HepG2 (cell line): ENCODE data around the gene APOC4. TPM values are rescaled to one million over a fixed set of nuclear protein-coding genes. Genes with fewer than 3 reads are reported as not detected.
A peak's percentile ranks its signal among the peaks of the same experiment; 100 is the strongest.

ENCODE experiments used
- ASH2L ChIP-seq: fragments of 300-600, 200-600 bp; sonication (generic); IDR thresholded peaks from 2 replicates; pipeline ENCODE4 v1.7.0; 2017; ENCODE audit warnings: low read depth, mild to moderate bottlenecking, moderate library complexity, mixed read lengths, low read length; ENCODE audit not compliant: insufficient read length
- CBX2 ChIP-seq, 2 experiments: fragments of 200-600 bp in 1 of 2; sonication (generic); formaldehyde crosslinking in 1 of 2; IDR thresholded peaks; 2 replicates each; pipeline versions ENCODE4 v1.7.0 to v1.8.1; 2018 to 2022; ENCODE audit warnings: low read depth in 2 of 2, low read length in 1 of 2, mild to moderate bottlenecking in 1 of 2, missing genetic modification reagents in 1 of 2
- DZIP1 ChIP-seq: sonication (generic); formaldehyde crosslinking; IDR thresholded peaks from 2 replicates; pipeline ENCODE4 v1.5.0; 2020; ENCODE audit warnings: mild to moderate bottlenecking, missing genetic modification reagents
- EP300 ChIP-seq, 3 experiments: sonication (generic) in 1 of 3; formaldehyde crosslinking in 1 of 3; IDR thresholded peaks; 2 replicates each; pipeline versions ENCODE4 v1.5.1 to v1.6.1; 2011 to 2020; ENCODE audit warnings: low read depth in 2 of 3, low read length in 2 of 3, borderline replicate concordance in 1 of 3, improper control_type of control experiment in 1 of 3, mild to moderate bottlenecking in 1 of 3, missing genetic modification reagents in 1 of 3, moderate library complexity in 1 of 3
- FUBP1 ChIP-seq: sonication (generic); formaldehyde crosslinking; IDR thresholded peaks from 2 replicates; pipeline ENCODE4 v1.5.1; 2020; ENCODE audit warnings: missing genetic modification reagents, mild to moderate bottlenecking, borderline replicate concordance
- GTF2F1 ChIP-seq: fragments of 150-350 bp; IDR thresholded peaks from 2 replicates; pipeline ENCODE4 v1.6.1; 2014; ENCODE audit warnings: low read length
- GTF3A ChIP-seq: sonication (generic); formaldehyde crosslinking; conservative IDR thresholded peaks from 2 replicates; pipeline ENCODE4 v1.4.0; 2020; ENCODE audit warnings: mild to moderate bottlenecking, missing genetic modification reagents
- MEIS2 ChIP-seq: sonication (generic); formaldehyde crosslinking; IDR thresholded peaks from 2 replicates; pipeline ENCODE4 v1.9.0; 2021; ENCODE audit warnings: mild to moderate bottlenecking, missing genetic modification reagents
- REPIN1 ChIP-seq: sonication (generic); formaldehyde crosslinking; IDR thresholded peaks from 2 replicates; pipeline ENCODE4 v1.8.0; 2022; ENCODE audit warnings: missing genetic modification reagents, low read depth, mild to moderate bottlenecking, borderline replicate concordance
- SAP130 ChIP-seq: IDR thresholded peaks from 2 replicates; pipeline ENCODE4 v1.6.1; 2016; ENCODE audit warnings: low read depth
- SETDB1 ChIP-seq: sonication (generic); formaldehyde crosslinking; IDR thresholded peaks from 2 replicates; pipeline ENCODE4 v1.5.1; 2020; ENCODE audit warnings: missing genetic modification reagents, mild to moderate bottlenecking, borderline replicate concordance
- SP2 ChIP-seq: sonication (generic); formaldehyde crosslinking; IDR thresholded peaks from 2 replicates; pipeline ENCODE4 v1.5.1; 2020; ENCODE audit warnings: mild to moderate bottlenecking, missing genetic modification reagents
- TFAP4 ChIP-seq: sonication (generic); IDR thresholded peaks from 2 replicates; pipeline ENCODE4 v1.6.1; 2016; ENCODE audit warnings: low read depth, borderline replicate concordance
- TMF1 ChIP-seq: sonication (generic); formaldehyde crosslinking; IDR thresholded peaks from 2 replicates; pipeline ENCODE4 v1.8.1; 2022; ENCODE audit warnings: low read depth, missing genetic modification reagents
- TRIM22 ChIP-seq: fragments of 450-650 bp; IDR thresholded peaks from 2 replicates; pipeline ENCODE4 v1.6.1; 2017
- ZNF282 ChIP-seq: fragments of 450-650 bp; IDR thresholded peaks from 2 replicates; pipeline ENCODE4 v1.6.1; 2018; ENCODE audit not compliant: partially characterized antibody
- ZNF615 ChIP-seq: sonication (generic); formaldehyde crosslinking; IDR thresholded peaks from 2 replicates; pipeline ENCODE4 v1.5.0; 2020; ENCODE audit warnings: mild to moderate bottlenecking, missing genetic modification reagents, borderline replicate concordance
- ZNF619 ChIP-seq: sonication (generic); formaldehyde crosslinking; IDR thresholded peaks from 2 replicates; pipeline ENCODE4 v1.4.0; 2020; ENCODE audit warnings: mild to moderate bottlenecking, missing genetic modification reagents
- ZNF772 ChIP-seq: sonication (generic); formaldehyde crosslinking; IDR thresholded peaks from 2 replicates; pipeline ENCODE4 v1.5.0; 2020; ENCODE audit warnings: mild to moderate bottlenecking, missing genetic modification reagents
- polyA plus RNA-seq, 8 experiments: library from polyadenylated mRNA; depleted of rRNA in 3 of 8; stranded (reverse) in 7 of 8; unstranded in 1 of 8; fragments of >200 nt; fragmentation: Illumina TruSeq in 4 of 8; extraction: Trizol in 4 of 8; gene quantifications; 2 replicates each; pipeline versions ENCODE4 v1.2.1 to v1.2.3, GENCODE V29; 2011 to 2016; ENCODE audit warnings: low read depth in 4 of 8, missing spikeins in 1 of 8, mixed read lengths in 1 of 8; ENCODE audit not compliant: insufficient read depth in 1 of 8
- total RNA-seq, 5 experiments: library from RNA; depleted of rRNA; stranded (reverse); fragments of >200 nt; fragmentation: Illumina TruSeq; extraction: Trizol; gene quantifications; 2 replicates each; pipeline ENCODE4 v1.2.3, GENCODE V29; 2016; ENCODE audit warnings: low read depth in 1 of 5

The APOC4 gene
- total and polyA plus RNA-seq, 2 of the 13 experiments (the other 11 are each of a cell fraction or from before 2014, with no cell fraction given): 0.46 TPM; not detected in 1

GRCh38 chr19:44903602-44904425 is 38.2 kb upstream of the APOC4 start (continued):
- TF ChIP-seq REPIN1: peak; percentile 89
- TF ChIP-seq ZNF619: no peak
- peak in 1 of 2 experiments; percentile 53; a peak in 1 of 4 replicates for TF ChIP-seq EP300 (IDR thresholded peaks at IDR 0.05; ENCODE audit: low read depth in 2 of 2, low read length in 2 of 2)
- TF ChIP-seq EP300 (CRISPR knock-in tag; IDR thresholded peaks at IDR 0.05; ENCODE audit: borderline replicate concordance): peak; percentile 79
- TF ChIP-seq SETDB1 (CRISPR knock-in tag): no peak
- no peak for TF ChIP-seq ZNF282
- TF ChIP-seq TMF1 (CRISPR knock-in tag): no peak
- TF ChIP-seq ZNF772 (CRISPR knock-in tag): no peak; the same call in 1 of the 2 replicates
- TF ChIP-seq GTF2F1: no peak
- TF ChIP-seq DZIP1 (CRISPR knock-in tag): peak; percentile 81
- TF ChIP-seq FUBP1 (CRISPR knock-in tag): no peak
- TF ChIP-seq ZNF615 (CRISPR knock-in tag): no peak; the same call in 1 of the 2 replicates
- TF ChIP-seq SAP130 (CRISPR knock-in tag): peak; percentile 80
- TF ChIP-seq TFAP4: no peak
- no peak; the same call in 1 of the 2 replicates for TF ChIP-seq SP2 (CRISPR knock-in tag)
- TF ChIP-seq ASH2L: peak; percentile 77
- no peak for TF ChIP-seq TRIM22
- TF ChIP-seq GTF3A: peak; percentile 91; the same call in 1 of the 2 replicates
- peak; percentile 20; the same call in 1 of the 2 replicates for TF ChIP-seq MEIS2 (CRISPR knock-in tag)
- TF ChIP-seq CBX2 (IDR thresholded peaks at IDR 0.05; ENCODE audit: low read depth, low read length): no peak
- TF ChIP-seq CBX2 (CRISPR knock-in tag; IDR thresholded peaks at IDR 0.05; ENCODE audit: low read depth): no peak
